ENCODE measurements around the gene SNX15. TPM values are rescaled to one million over a fixed set of nuclear protein-coding genes. Genes with fewer than 3 reads are reported as not detected.

SNX15 gene
- total RNA-seq, 4 donors from 2014 or later = 16.0 to 39.2 (median 20.5) TPM

- TF ChIP-seq CTCF (IDR thresholded peaks at IDR 0.05; ENCODE audit: low read depth) = no peak
These were observed 18.4 kb upstream of the SNX15 start for GRCh38 chr11:65008873-65009272.

GRCh38 chr11:65013130-65013887 lies 13.9 kb upstream of the SNX15 start:
- TF ChIP-seq CTCF (IDR thresholded peaks at IDR 0.05; ENCODE audit: low read depth) = no peak

GRCh38 chr11:65013888-65014725 lies 13.1 kb upstream of the SNX15 start, which contains the start of gene ARL2:
Gene ARL2, plus strand, starts transcription at chr11:65014160. Its CDS starts 48 bp downstream, at chr11:65014208.
- no peak for TF ChIP-seq CTCF (IDR thresholded peaks at IDR 0.05; ENCODE audit: low read depth)

GRCh38 chr11:65014726-65015227 lies 12.5 kb upstream of the SNX15 start:
- TF ChIP-seq CTCF (IDR thresholded peaks at IDR 0.05; ENCODE audit: low read depth) = no peak

GRCh38 chr11:65016705-65017104 lies 10.5 kb upstream of the SNX15 start:
- no peak for TF ChIP-seq CTCF (IDR thresholded peaks at IDR 0.05; ENCODE audit: low read depth)

- no peak for TF ChIP-seq CTCF (IDR thresholded peaks at IDR 0.05; ENCODE audit: low read depth)
These were observed 9.3 kb upstream of the SNX15 start for GRCh38 chr11:65017937-65018336.

- TF ChIP-seq CTCF (IDR thresholded peaks at IDR 0.05; ENCODE audit: low read depth) = no peak
These were observed 7.4 kb upstream of the SNX15 start for GRCh38 chr11:65019824-65020223.

Measured in subcutaneous adipose tissue (tissue), 4 donors.